Measurements from ENCODE around the gene PTPRJ.

PTPRJ gene

GRCh38 chr11:48001438-48002021 lies 21.2 kb downstream of the PTPRJ start:
- Histone ChIP-seq H3K27me3 (no peaks in the 10 kb centered on the region), H3K4me1 (no peaks in the 10 kb centered on the region), H3K36me3 (no peaks in the 10 kb centered on the region), H3K4me3 (ENCODE audit: low read depth, low read length) (no peak overlapping the region), H3K9me3 (no peaks in the 10 kb centered on the region)
- DNase-seq, result no peak
- no peak for TF ChIP-seq CTCF (IDR thresholded peaks at IDR 0.05; ENCODE audit: low read depth, low read length)

- H3K4me3 ChIP-seq (ENCODE audit: low read depth, low read length), result no peak overlapping the region
- no peak for DNase-seq
- no peaks in the 10 kb centered on the region for H3K4me1 ChIP-seq
- H3K36me3 ChIP-seq, result no peaks in the 10 kb centered on the region
- no peaks in the 10 kb centered on the region for H3K9me3 ChIP-seq
- no peak for TF ChIP-seq CTCF (IDR thresholded peaks at IDR 0.05; ENCODE audit: low read depth, low read length)
- H3K27me3 ChIP-seq, result no peaks in the 10 kb centered on the region
Measured at GRCh38 chr11:48002561-48002960, 22.2 kb downstream of the PTPRJ start.

- no peak for DNase-seq
- TF ChIP-seq CTCF (IDR thresholded peaks at IDR 0.05; ENCODE audit: low read depth, low read length), result no peak
- Histone ChIP-seq H3K4me3 (ENCODE audit: low read depth, low read length) (no peak overlapping the region), H3K9me3 (no peaks in the 10 kb centered on the region), H3K4me1 (no peaks in the 10 kb centered on the region), H3K36me3 (no peaks in the 10 kb centered on the region), H3K27me3 (no peaks in the 10 kb centered on the region)
Measured at GRCh38 chr11:48003926-48004325, 23.6 kb downstream of the PTPRJ start.

GRCh38 chr11:48004456-48004855 lies 24.1 kb downstream of the PTPRJ start:
- Histone ChIP-seq H3K4me1 (no peaks in the 10 kb centered on the region), H3K4me3 (ENCODE audit: low read depth, low read length) (no peak overlapping the region), H3K27me3 (no peaks in the 10 kb centered on the region), H3K9me3 (no peaks in the 10 kb centered on the region), H3K36me3 (no peaks in the 10 kb centered on the region)
- TF ChIP-seq CTCF (IDR thresholded peaks at IDR 0.05; ENCODE audit: low read depth, low read length), result no peak
- no peak for DNase-seq

GRCh38 chr11:48005136-48005535 lies 24.8 kb downstream of the PTPRJ start:
- no peak for TF ChIP-seq CTCF (IDR thresholded peaks at IDR 0.05; ENCODE audit: low read depth, low read length)
- no peak for DNase-seq
- H3K36me3 ChIP-seq, result no peaks in the 10 kb centered on the region
- H3K4me3 ChIP-seq (ENCODE audit: low read depth, low read length), result no peak overlapping the region
- no peaks in the 10 kb centered on the region for H3K4me1 ChIP-seq
- no peaks in the 10 kb centered on the region for H3K27me3 ChIP-seq
- H3K9me3 ChIP-seq, result no peaks in the 10 kb centered on the region

- H3K4me3 ChIP-seq (ENCODE audit: low read depth, low read length), result no peak overlapping the region
- H3K27me3 ChIP-seq, result no peaks in the 10 kb centered on the region
- no peak for TF ChIP-seq CTCF (IDR thresholded peaks at IDR 0.05; ENCODE audit: low read depth, low read length)
- no peak for DNase-seq
- H3K36me3 ChIP-seq, result no peaks in the 10 kb centered on the region
- no peaks in the 10 kb centered on the region for H3K4me1 ChIP-seq
- H3K9me3 ChIP-seq, result no peaks in the 10 kb centered on the region
Measured at GRCh38 chr11:48005831-48006270, 25.5 kb downstream of the PTPRJ start.
